Gastroesophageal sphincter (tissue), 4 donors: Measurements from ENCODE around the gene FCF1. TPM values are rescaled to one million over a fixed set of nuclear protein-coding genes. Genes with fewer than 3 reads are reported as not detected.

Experiments
- ATAC-seq: fragments of 150-250 bp; one replicate; pipeline ENCODE4 v1.9.1; 2016; ENCODE audit warnings: mild to moderate bottlenecking, moderate library complexity
- H3K27ac ChIP-seq, 4 donors: fragments of 200-600 bp; sonication (generic) in 3 of 4; 1 replicate in 3 of 4; 2 replicates in 1 of 4; pipeline ENCODE4 v1.5.1; 2016 to 2019
- H3K27me3 ChIP-seq: fragments of 200-600 bp; sonication (generic); one replicate; pipeline ENCODE4 v1.5.1; 2019
- H3K36me3 ChIP-seq, 2 donors: fragments of 200-600 bp; sonication (generic); one replicate each; pipeline ENCODE4 v1.5.1; 2019; ENCODE audit warnings: control low read depth in 1 of 2
- H3K4me1 ChIP-seq, 3 donors: fragments of 200-600 bp; sonication (generic); 1 replicate in 2 of 3; 2 replicates in 1 of 3; pipeline ENCODE4 v1.5.1; 2016 to 2019; ENCODE audit warnings: control low read depth in 2 of 3
- H3K4me3 ChIP-seq, 2 donors: fragments of 200-600 bp; sonication (generic); one replicate each; pipeline ENCODE4 v1.5.1; 2019; ENCODE audit warnings: mild to moderate bottlenecking in 1 of 2, moderate library complexity in 1 of 2
- H3K9me3 ChIP-seq, 3 donors: fragments of 200-600 bp; sonication (generic); one replicate each; pipeline ENCODE4 v1.5.1; 2017 to 2019; ENCODE audit warnings: control low read depth in 2 of 3
- EP300 ChIP-seq: sonication (generic); formaldehyde crosslinking; IDR thresholded peaks from one replicate; pipeline ENCODE4 v1.6.1; 2017; ENCODE audit warnings: antibody characterized with exemption, mild to moderate bottlenecking
- POLR2A ChIP-seq, 2 donors: fragments of 450-650 bp; IDR thresholded peaks; one replicate each; pipeline ENCODE4 v1.6.1; 2017; ENCODE audit warnings: antibody characterized with exemption in 2 of 2, mild to moderate bottlenecking in 2 of 2, moderate library complexity in 1 of 2
- POLR2AphosphoS5 ChIP-seq: sonication (generic); formaldehyde crosslinking; IDR thresholded peaks from one replicate; pipeline ENCODE4 v1.6.1; 2017; ENCODE audit warnings: antibody characterized with exemption
- WGBS, 2 donors: methylation state at CpG; one replicate each; pipeline ENCODE4 v1.1.5; 2018; ENCODE audit warnings: low coverage in 1 of 2; 5-methylcytosine and 5-hydroxymethylcytosine counted together
- total RNA-seq, 4 donors: library from RNA; depleted of rRNA; stranded (reverse); fragments of >200 nt; gene quantifications; one replicate each; pipeline ENCODE4 v1.1.0, GENCODE V29; 2016
- TF ChIP-seq, protein P1 (sequence below), 4 experiments: fragments of 200-600 bp in 2 of 4; fragments of 450-650 bp in 2 of 4; sonication (generic) in 1 of 4; IDR thresholded peaks; one replicate each; pipeline ENCODE4 v1.5.1; 2017 to 2019; ENCODE audit warnings: antibody characterized with exemption in 4 of 4, mild to moderate bottlenecking in 2 of 4, moderate library complexity in 2 of 4

Gene FCF1
- total RNA-seq, 4 donors from 2014 or later, result 26.1 to 42.3 (median 31.6) TPM

DNA sequence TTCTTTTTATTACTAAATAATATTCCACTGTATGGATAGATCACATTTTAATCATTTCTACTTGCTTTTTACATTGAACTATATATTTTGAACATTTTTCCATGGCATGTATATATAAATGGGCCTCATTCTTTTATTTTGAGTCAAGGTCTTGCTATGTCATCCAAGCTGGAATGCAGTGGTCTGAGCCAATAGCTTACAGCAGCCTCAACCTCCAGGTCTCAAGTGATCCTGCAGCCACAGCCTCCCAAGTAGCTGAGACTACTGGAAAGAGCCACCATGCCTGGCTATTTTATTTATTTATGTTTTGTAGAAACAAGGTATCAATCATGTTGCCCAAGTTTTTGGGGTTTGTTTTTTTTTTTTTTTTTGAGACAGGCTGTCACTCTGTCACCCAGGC lies 7.6 kb downstream of the FCF1 start:
- no peaks in the 10 kb centered on the region for H3K27me3 ChIP-seq
- H3K4me3 ChIP-seq, result no peak overlapping the region
- H3K27ac ChIP-seq, result no peak overlapping the region
- ATAC-seq, result no peak
- H3K36me3 ChIP-seq, result peaks cover 0 to 97% of the 10 kb centered on the region in 2 donors
- no peaks in the 10 kb centered on the region for H3K4me1 ChIP-seq
- TF ChIP-seq POLR2A (IDR thresholded peaks at IDR 0.05) (no peak), EP300 (no peak), POLR2AphosphoS5 (no peak)
- TF ChIP-seq, protein P1, sequence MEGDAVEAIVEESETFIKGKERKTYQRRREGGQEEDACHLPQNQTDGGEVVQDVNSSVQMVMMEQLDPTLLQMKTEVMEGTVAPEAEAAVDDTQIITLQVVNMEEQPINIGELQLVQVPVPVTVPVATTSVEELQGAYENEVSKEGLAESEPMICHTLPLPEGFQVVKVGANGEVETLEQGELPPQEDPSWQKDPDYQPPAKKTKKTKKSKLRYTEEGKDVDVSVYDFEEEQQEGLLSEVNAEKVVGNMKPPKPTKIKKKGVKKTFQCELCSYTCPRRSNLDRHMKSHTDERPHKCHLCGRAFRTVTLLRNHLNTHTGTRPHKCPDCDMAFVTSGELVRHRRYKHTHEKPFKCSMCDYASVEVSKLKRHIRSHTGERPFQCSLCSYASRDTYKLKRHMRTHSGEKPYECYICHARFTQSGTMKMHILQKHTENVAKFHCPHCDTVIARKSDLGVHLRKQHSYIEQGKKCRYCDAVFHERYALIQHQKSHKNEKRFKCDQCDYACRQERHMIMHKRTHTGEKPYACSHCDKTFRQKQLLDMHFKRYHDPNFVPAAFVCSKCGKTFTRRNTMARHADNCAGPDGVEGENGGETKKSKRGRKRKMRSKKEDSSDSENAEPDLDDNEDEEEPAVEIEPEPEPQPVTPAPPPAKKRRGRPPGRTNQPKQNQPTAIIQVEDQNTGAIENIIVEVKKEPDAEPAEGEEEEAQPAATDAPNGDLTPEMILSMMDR (IDR thresholded peaks at IDR 0.05), result no peak
- no peaks in the 10 kb centered on the region for H3K9me3 ChIP-seq

DNA sequence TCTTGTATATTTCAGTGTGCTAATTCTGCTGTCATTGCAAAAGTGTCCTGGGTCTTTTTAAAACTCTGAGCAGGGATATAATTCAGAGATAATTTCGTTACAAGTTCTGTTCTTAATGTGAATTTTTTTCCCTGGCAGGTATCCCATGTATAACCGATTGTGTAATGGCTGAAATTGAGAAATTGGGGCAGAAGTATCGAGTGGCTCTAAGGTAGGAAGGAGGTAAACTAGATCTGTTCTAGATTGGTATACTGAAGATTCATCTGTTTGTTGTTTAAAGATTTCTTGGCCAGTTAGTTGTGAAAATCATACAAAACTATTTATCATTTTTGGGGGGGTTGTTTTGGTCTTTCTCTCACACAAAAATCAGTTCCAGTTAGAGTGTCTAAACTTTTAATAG lies 10.2 kb downstream of the FCF1 start:
- Histone ChIP-seq H3K4me3 (no peak overlapping the region), H3K9me3 (no peaks in the 10 kb centered on the region), H3K36me3 (peaks cover 0 to 79% of the 10 kb centered on the region in 2 donors), H3K27me3 (no peaks in the 10 kb centered on the region), H3K27ac (no peak overlapping the region), H3K4me1 (no peaks in the 10 kb centered on the region)
- 85 to 94% methylated on average over 3 of the region's 3 CpGs for WGBS, 2 donors
- ATAC-seq, result no peak
- TF ChIP-seq, protein P1 (IDR thresholded peaks at IDR 0.05), result no peak

DNA sequence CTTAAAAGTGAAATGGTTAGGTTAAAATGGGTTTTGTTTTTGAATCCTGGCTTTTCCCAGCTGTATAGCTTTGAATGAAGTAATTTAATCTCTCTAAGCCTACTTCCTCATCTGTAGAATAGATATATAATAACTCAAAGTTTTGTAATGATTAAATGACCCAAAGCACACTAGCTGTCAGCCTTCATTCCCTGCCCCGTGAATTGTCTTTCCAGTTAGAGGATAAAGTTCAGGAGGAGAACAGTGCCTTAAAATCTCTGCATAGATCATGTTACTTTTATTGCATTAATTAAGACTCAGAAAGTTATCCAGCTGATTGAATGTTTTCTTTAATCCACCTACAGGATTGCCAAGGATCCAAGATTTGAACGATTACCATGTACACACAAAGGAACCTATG lies 19.4 kb downstream of the FCF1 start:
- WGBS, 2 donors, result 55 to 89% methylated on average over 2 of the region's 2 CpGs
- Histone ChIP-seq H3K4me1 (no peaks in the 10 kb centered on the region), H3K9me3 (no peaks in the 10 kb centered on the region), H3K36me3 (peaks cover 0 to 69% of the 10 kb centered on the region in 2 donors), H3K27me3 (no peaks in the 10 kb centered on the region), H3K27ac (no peak overlapping the region), H3K4me3 (no peak overlapping the region)
- TF ChIP-seq POLR2AphosphoS5 (no peak), EP300 (no peak), POLR2A (IDR thresholded peaks at IDR 0.05) (no peak)
- TF ChIP-seq, protein P1 (IDR thresholded peaks at IDR 0.05), result no peak
- ATAC-seq, result no peak

DNA sequence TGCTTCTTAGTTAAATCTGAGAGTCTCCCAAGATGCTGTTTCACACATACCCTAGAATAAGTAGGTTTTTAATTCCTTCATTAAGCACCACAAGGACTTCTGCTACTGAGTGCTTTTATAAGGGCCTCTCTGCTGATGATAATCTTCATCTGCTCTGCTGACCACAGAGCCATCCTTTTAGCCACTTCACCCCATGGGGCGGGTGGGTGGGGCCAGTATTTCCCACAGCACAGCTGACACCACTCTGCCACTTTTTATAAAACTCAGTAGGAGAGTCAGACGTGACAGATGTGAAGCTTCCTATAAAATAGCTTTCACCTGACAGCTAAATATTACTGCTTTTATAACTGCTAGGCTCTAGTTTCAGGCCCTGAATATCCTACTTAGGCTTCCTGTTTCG lies 20.3 kb downstream of the FCF1 start:
- TF ChIP-seq, protein P1 (IDR thresholded peaks at IDR 0.05), result no peak
- no peak for TF ChIP-seq EP300
- TF ChIP-seq POLR2A (IDR thresholded peaks at IDR 0.05), result no peak
- no peak for TF ChIP-seq POLR2AphosphoS5
- no peak overlapping the region for H3K27ac ChIP-seq
- no peak overlapping the region for H3K4me3 ChIP-seq
- no peak for ATAC-seq
- no peaks in the 10 kb centered on the region for H3K27me3 ChIP-seq
- H3K9me3 ChIP-seq, result no peaks in the 10 kb centered on the region
- 20 to 62% methylated on average over 1 to 3 of the region's 3 CpGs for WGBS, 2 donors
- no peaks in the 10 kb centered on the region for H3K4me1 ChIP-seq
- H3K36me3 ChIP-seq, result peaks cover 0 to 77% of the 10 kb centered on the region in 2 donors

DNA sequence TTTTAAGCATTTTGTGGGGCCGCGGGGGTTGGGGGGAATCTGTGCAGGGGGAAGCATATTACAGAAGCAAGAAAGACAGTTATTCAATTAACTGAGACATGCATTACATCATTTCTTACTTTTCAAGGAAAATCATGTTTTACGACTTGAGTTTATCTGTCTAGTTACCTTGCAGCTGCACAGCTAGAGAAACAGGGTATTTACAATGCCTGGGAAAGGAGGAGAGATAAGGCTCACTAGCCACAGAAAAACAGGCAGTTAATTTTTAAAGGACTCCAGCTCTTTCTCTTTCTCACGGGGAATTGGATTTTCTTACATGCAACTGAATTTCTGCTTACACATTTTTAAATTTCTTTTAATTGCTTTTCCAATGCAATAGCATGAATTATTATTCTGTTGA lies 22.2 kb downstream of the FCF1 start:
- Histone ChIP-seq H3K27ac (no peak overlapping the region), H3K4me1 (no peaks in the 10 kb centered on the region), H3K36me3 (peaks cover 0 to 95% of the 10 kb centered on the region in 2 donors), H3K9me3 (no peaks in the 10 kb centered on the region), H3K4me3 (no peak overlapping the region), H3K27me3 (no peaks in the 10 kb centered on the region)
- TF ChIP-seq POLR2AphosphoS5 (no peak), EP300 (no peak), POLR2A (IDR thresholded peaks at IDR 0.05) (no peak)
- TF ChIP-seq, protein P1 (IDR thresholded peaks at IDR 0.05), result no peak
- 86 to 89% methylated on average over 1 to 3 of the region's 4 CpGs for WGBS, 2 donors
- ATAC-seq, result no peak
